Stimulated activated CD4-positive, alpha-beta T cell treated with anti-CD3 and anti-CD28 coated beads, TNF-alpha, amount 100 ng/mL, for 4 hours (primary cell): ENCODE results near the gene CORO2A.
"Not testable (repeated sequence)": the region's sequence is repeated elsewhere in the genome, so short reads cannot be mapped to it uniquely, and the experiment has no call there.

Source experiments
- DNase-seq, 3 experiments: peaks; one replicate each; pipeline ENCODE4 v3.0.0-alpha.2; 2020; ENCODE audit warnings: low read depth in 3 of 3

Gene CORO2A

DNA sequence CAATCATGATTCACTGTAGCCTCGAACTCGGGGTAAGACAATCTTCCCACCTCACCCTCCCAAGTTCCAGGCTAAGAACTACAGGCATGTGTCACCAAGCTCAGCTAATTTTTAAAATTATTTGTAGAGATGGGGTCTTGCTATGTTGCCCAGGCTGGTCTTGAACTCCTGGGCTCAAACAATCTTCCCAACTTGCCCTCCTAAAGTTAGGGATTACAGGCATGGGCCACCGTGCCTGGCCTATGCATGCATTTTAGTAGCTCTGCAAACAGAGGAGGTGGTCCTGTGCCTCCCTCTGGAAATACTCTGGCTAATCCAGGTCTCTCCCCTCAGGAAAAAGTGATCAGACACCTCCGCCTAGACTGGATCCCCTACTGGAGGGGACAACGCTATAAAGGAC, 51.9 kb downstream of the CORO2A start:
- no peak for DNase-seq

DNA sequence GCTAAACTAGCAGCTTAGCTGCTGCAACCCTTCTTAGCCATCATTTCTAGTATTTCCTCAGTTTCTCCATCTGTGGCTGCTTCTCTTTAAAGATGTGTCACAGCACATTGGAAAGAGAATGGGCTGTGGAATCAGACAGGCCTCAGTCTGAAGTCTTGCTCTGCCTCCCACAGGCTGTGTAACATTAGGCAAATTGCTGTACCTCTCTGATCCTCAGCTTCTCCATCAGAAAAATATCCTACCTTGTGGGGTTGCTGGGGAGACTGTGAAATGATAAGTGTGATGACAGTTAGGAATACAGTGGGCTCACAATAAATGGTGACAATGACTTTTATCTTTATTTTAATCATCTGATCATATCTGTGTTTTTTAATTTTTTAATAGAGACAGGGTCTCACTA, 55.9 kb downstream of the CORO2A start:
- no peak for DNase-seq

- DNase-seq = no peak
Measured at GRCh38 chr9:98135938-98136337, 56.5 kb downstream of the CORO2A start.

GRCh38 chr9:98135558-98135934, 56.9 kb downstream of the CORO2A start:
- no peak for DNase-seq

GRCh38 chr9:98134702-98135557, 57.5 kb downstream of the CORO2A start:
- no peak for DNase-seq

GRCh38 chr9:98132806-98133631, 59.4 kb downstream of the CORO2A start:
- DNase-seq = no peak

DNA sequence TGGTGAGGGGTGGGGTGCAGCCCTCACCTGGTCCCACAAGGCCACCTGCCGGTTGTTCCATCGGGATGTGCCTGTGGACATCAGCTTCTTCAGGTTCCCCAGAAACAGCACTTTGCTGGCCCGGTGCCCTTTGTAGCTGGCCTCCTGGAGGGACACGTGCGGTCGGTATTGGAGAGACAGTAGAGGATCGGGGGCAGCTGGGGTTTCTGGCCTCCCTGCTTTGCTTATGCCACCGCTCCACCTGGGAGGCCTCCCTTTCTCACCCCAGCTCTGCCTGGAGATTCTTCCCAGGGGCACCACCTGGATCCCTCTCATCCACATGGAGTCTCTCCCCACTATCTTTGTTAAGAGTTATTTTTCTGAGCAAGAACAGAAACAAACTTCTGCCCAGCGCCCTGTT, 60.3 kb downstream of the CORO2A start:
- DNase-seq = no peak

- DNase-seq = no peak
Measured at GRCh38 chr9:98130576-98131228, 61.7 kb downstream of the CORO2A start.

GRCh38 chr9:98130060-98130459, 62.4 kb downstream of the CORO2A start:
- DNase-seq = not testable (repeated sequence)

GRCh38 chr9:98129451-98129881, 63.0 kb downstream of the CORO2A start:
- no peak for DNase-seq

DNA sequence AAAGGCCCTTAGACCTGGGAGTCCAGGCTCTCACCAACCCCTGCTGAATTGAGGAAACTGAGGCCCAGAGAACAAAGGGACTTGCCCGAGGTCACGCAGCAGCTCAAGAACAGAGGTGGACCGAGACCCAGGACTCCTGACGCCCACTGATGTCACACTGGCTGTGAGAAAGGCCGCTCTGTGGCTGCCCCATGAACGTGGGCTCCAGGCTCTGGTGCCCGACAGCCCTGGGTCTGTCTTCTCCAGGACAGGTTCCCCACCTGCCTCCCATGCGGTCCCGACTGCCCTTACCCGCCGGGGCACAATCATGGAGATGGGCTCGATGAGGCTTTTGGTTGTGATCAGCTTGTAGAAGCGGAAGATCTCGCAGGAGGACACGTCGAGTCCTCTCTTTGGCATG, 64.1 kb downstream of the CORO2A start:
- no peak for DNase-seq

DNA sequence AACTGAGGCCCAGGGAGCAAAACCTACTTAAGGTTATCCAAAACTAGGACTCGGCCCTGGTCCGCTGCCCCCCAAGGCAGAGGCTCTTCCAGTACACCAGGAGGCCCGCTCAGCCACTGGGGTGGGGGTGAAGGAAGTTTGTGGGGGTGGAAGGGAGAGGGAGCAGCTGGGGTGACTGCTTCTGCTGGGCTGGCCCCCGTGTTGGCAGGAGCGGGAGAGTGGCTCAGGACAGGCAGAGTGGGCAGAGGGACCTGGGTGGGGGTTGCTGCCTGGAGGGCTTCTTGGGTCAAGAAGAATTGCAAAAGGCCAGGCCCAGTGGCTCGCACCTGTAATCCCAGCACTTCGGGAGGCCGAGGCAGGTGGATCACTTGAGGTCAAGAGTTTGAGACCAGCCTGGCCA, 65.2 kb downstream of the CORO2A start:
- DNase-seq = no peak

DNA sequence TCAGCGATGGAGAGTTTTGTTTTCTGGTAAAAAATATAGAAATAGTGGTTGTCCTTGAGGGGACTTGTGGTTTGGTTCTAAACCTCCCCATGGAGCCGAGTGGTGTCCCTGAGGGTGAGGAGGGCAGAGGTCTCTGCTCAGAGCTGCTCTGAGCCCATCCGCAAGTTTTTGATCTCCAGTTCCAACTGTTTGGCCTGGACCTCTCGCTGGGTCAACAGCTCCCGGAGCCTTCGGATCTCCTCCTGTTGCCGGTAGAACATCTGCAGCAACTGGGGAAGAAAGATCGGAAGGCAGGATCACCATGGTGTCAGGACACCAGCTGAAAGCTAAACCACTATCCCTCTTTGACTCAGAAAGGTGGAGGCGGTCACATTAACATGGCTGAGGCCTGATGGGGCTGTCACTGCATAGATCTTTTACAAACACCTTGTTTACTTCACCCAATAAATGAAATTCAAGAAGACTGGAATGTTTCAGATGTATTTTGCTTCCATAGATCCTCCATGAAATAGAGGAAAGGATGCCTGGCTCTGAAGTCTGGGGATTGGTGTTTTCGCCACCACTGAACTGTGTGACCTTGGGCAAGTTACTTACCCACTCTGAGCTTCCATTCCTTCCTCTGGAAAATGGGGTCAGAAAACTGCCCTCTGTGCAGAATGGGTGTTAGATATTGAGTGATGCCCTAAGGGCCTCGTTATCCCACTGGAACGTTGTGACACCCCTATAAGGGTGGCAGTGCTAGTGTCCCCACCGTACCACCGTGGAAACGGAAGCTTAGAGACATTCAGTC, 67.6 kb downstream of the CORO2A start:
- DNase-seq = no peak

- DNase-seq = not testable (repeated sequence)
Measured at GRCh38 chr9:98124091-98124490, 68.3 kb downstream of the CORO2A start.

GRCh38 chr9:98121058-98121457, 71.4 kb downstream of the CORO2A start:
- no peak for DNase-seq

DNA sequence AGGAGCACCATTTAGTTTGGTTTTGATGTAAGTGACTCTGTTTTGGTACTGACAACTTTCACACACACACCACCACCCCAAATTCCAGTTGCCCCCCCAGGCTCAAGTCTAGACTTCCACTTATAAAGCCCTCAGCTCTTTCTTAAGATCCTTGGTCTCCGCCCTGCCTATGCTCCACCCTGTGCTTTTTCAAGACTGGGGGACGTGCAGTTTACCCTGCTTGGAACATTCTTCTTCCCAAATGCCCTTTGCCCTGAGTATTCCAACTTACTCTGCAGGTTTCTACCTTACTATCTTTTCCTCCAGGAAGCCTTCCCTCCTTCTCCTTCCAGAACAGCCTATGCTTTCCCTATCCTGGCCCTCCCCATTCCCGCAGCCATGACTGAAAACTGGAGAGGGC, 72.0 kb downstream of the CORO2A start:
- DNase-seq = no peak

GRCh38 chr9:98118640-98119601, 73.5 kb downstream of the CORO2A start, which contains the start of gene TRIM14:
TSS of gene TRIM14 (minus strand) at chr9:98119222. CDS start at chr9:98119188, 34 bp downstream.
- peak in 2 of 3 experiments; percentile 29 to 31 for DNase-seq

- DNase-seq = peak in 1 of 3 experiments; percentile 17
Measured at GRCh38 chr9:98117984-98118639, 74.3 kb downstream of the CORO2A start.

DNA sequence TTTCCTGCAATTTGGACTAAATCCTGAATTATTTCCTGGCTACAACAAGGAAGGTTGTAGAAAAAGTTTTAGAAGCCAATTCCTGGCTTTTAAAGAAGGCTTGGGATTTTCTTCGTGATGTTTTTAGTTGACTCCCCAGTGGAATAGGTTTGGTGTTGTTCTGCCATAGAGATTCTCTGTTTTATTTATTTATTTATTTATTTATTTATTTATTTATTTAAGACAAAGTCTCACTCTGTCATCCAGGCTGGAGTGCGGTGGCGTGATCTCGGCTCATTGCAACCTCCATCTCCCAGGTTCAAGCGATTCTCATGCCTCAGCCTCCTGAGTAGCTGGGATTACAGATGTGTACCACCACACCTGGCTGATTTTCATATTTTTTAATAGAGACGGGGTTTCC, 75.3 kb downstream of the CORO2A start:
- not testable (repeated sequence) for DNase-seq

DNA sequence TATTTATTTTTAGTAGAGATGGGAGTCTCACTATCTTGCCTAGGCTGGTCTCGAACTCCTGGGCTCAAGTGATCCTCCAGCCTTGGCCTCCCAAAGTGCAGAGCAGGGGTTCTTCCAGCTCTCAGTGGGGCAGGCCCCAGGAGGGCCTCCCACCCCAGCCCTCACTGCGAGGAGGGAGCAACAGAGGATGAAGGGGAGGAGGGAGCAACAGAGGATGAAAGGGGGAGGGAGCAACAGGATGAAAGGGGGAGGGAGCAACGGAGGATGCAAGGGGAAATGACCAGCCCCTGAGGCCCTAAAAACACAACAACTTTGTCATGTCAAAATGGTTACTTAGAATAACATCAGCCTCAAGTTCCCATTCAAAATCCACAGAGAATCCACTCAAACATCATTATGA, 83.4 kb downstream of the CORO2A start:
- no peak for DNase-seq
